ENCODE measurements around the gene KLK7.
"Not testable (repeated sequence)": the region's sequence is repeated elsewhere in the genome, so short reads cannot be mapped to it uniquely, and the experiment has no call there.

Gene KLK7

DNA sequence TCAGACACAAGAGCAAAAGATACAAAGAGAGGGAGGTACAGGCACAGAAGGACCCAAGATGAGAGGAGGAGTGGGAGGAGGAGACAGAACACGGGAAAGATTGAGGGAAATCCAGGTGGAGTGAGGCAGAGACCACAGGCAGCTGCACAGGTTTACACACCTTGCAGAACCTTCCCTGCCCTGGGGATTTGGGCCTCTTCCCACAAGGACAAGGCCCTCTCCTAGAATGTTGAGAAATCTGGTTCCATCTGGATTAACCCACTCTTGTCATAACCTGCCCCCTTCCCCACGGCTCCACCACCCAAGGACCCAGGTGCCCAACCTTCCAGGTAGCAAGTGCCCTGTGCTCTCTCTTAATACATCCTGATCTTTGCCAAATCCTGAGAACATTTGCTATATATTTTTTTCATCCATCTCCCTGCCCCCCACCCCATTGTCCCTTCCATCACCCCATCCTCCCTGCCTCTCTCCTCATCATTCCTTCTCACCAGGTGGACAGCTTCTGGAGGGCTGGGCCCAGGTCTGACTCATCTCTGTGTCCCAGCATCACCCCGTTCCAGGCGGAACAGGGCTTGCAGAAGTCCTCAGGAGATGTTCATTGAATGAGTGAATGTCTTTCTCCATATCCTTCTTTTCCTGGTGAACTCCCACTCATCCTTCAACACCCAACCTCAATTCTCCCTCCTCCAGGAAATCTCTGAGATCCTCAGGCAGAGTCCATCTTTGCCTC is 26.5 kb upstream of the KLK7 start:
- no peak for DNase-seq

DNA sequence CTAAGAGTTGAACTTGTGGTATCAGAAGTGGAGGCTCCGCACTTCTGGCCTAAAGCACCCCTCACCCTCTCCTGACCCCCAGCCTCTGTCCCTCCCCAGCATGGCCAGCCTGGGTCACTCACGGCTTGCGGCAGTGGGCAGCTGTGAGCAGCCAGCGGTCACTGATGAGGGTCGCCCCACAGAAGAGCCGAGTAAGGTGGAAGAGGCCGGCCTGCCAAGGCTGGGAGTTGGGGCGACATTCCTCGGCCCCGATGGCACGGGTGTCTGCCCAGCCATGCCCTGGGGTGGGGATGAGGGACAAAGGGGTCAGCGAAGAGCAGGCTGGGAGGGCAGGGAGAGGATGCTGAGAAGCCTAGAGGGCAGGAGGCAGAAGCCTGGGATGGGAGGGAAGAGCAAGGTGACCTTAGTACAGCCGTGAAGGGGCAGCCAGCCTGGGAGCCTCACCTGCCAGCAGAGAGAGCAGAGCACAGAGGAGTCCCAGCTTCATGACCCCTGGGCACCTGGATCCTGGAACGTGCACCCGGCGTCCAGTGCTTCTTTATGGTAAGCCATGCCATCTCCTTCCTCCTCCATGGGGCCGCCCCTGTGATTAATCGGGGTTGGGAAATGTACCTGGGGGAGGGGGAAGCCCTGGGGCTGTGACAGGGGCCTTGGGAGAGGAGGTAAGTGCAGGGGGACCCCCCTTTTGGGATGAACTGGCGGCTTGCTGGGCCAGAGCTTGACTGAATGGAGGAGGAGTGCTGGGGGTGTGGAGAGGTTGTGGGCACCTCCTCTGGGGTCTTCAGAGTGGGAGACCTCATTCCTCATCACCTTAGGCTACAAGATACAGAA is 25.6 kb upstream of the KLK7 start:
- DNase-seq: no peak

DNA sequence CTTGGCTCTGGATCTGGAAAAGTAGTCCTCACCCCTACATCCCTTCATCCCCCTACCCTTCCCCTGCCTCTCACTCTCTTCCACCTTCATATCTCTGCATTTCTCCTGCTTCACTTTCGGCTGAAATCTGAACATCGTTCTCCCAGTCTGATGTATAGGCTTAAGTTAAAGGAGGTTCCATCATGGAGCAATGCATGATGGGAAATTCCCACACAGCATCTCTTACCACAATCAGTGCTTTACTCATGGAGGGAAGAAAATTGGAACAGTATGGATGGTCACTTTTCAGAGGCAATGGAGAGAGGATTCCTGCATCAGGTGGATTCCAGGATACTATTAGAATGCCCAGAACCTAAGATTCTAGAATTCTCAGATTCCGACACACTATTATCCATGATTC is 23.8 kb upstream of the KLK7 start:
- no peak for DNase-seq

DNA sequence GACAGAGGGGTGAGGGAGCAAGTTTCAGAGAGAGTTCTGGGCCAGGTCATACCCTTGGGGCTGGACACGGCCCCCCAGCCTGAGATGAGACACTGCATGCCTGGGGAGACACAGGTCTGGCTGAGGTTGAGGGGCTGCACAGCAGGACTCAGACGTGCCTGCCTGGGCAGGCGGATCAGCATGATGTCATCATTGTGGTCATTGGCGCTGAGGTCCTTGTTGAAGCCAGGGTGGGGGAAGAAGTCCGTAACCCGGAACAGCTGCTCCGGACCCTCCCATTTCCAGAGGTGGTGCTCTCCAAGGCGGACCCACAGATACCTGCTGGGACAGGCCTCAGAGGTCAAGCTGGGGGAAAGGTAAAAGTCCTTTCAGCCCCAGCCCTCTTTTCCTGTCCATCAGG is 22.7 kb upstream of the KLK7 start:
- no peak for DNase-seq

- no peak for DNase-seq
These were observed 21.5 kb upstream of the KLK7 start for GRCh38 chr19:51005248-51005647.

- DNase-seq: no peak
These were observed 19.6 kb upstream of the KLK7 start for GRCh38 chr19:51003316-51003715.

GRCh38 chr19:51002542-51003311 is 19.0 kb upstream of the KLK7 start:
- no peak for DNase-seq

GRCh38 chr19:51002089-51002532 is 18.4 kb upstream of the KLK7 start:
- no peak for DNase-seq

DNA sequence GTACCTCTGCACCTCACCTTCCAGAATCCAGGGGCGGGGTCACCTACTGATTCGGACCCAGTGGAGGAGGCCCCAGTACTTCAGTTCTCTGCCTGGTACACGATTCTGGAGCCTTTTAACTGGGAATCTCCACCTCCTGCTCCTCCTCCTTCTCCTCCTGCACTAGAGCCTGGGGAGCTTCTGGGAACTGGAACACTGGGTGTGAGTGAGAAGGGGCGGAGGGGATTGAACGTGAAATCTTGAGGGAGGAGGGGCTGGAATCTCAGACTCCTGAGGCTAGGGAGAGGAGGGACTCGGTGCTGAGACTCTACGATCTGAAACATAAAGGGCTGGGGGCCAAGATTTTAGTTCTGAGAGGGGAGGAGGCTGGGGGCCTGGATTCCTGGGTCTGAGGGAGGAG is 17.8 kb upstream of the KLK7 start, which contains the start of gene KLK8:
Gene KLK8, minus strand, starts transcription at position 90 of the 400 bp plus-strand sequence. CDS start 437 bp downstream, outside the sequence.
- DNase-seq: no peak

- no peak for DNase-seq
These were observed 17.3 kb upstream of the KLK7 start for GRCh38 chr19:51000981-51001380.

DNA sequence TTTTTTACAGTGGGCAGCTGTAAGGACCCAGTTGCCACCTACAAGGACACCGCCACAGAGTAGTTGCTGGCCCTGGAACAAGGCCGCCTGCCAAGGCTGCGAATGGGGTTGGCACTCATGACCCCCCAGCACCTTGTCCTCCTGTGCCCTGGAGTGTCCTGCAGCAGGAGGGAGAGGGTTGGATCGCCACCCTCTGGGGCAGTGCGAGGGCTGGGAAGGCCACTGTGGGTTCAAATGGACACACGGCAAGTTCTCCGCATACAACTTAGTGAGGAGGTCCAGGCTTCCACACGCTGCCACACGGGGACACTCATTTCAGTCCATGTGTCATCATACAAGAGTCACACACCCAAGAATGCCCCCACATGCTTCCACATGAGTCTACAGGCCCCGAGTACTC is 16.7 kb upstream of the KLK7 start:
- no peak for DNase-seq

GRCh38 chr19:50998686-50999085 is 15.0 kb upstream of the KLK7 start:
- no peak for DNase-seq

DNA sequence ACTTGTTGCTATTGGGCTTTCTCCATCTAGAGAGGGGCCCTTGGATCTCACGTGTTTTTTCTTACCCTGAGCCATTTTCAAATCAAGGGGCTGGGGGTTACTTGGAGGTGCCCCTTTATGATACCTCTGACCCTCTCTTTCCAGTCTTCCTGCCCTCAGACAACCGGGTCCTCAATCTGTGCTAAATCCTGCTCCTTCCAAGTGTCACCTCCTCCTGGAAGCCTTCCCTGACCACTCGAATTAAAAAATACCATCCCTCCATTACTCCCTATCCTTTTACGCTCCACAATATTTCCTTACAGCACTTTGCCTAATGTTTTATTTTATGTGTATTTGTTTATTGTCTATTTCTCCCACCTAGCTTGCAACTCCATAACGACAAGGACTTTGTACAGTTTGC is 14.3 kb upstream of the KLK7 start:
- DNase-seq: no peak

GRCh38 chr19:50994129-50994528 is 10.4 kb upstream of the KLK7 start:
- no peak for DNase-seq

DNA sequence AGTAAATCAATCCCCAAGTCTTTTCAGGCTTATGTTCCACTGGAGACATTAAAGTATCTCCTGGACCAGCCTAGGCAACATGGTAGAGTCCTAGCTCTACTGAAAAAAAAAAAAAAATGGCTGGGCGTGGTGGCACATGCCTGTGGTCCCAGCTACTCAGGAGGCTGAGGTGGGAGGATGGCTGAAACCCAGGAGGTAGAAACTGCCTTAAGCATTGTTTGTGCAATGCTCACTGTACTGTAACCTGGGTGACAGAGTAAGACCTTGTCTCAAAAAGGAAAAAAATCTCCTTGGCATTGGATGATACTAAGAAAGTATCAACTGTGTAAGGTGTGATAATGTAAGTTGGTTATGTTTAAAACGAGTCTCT is 8.9 kb upstream of the KLK7 start:
- DNase-seq: no peak

DNA sequence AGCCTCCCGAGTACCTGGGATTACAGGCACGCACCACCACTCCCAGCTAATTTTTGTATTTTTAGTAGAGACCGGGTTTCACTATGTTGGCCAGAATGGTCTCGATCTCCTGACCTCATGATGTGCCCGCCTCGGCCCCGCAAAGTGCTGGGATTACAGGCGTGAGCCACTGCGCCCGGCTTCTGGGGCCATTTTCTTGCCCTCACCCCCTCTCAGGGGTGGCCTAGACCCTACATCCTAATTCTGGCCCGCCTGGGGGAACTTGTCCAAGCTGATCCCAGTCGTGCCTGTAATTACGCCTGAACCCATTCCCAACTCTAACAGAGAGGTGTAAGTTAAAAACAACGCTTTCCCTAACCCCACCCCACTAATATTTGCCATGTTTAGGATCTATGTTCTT is 699 bp upstream of the KLK7 start:
- DNase-seq: not testable (repeated sequence)

GRCh38 chr19:50982186-50982585 is 1.5 kb downstream of the KLK7 start:
- no peak for DNase-seq

DNA sequence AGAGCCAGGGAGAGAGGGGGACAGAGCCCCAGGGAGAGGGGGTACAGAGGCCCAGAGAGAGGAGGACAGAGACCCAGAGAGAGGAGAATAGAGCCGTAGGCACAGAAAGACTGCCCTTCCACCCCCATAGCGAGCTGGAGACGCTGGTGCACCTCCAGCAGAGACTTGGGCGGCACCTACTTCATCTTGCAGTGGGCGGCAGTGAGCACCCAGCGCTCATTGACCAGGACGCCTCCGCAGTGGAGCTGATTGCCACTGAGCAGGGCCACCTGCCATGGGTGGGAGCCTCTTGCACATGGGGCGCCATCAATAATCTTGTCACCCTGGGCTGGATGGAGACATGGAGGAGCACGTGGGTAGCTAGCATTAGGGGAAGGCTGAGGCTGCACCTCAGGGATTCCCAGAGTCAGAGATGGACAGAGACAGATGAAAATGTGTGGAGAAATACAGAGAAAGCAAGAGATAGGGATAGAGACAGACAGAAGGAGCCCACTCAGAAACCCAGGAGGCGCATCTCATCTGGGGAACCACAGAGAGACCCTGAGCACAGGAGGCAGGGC is 2.0 kb downstream of the KLK7 start:
- DNase-seq: no peak

DNA sequence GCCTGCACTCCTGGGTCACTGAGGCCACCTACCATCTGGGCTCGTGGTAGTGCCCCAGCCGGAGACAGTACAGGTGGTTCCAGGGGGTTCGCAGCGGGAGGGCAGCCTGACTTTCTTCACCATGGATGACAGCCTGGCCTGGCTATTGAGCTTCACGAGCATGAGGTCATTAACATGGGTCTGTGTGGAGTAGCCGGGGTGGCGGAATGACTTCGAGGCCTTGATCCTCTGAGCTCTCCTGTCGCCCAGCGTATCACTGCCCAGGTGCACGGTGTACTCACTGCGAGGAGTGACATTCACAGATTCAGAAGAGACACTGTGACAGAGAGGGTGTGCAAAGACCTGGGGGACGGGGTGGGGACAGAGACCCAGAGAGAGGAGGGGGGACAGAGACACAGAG is 3.5 kb downstream of the KLK7 start:
- no peak for DNase-seq

DNA sequence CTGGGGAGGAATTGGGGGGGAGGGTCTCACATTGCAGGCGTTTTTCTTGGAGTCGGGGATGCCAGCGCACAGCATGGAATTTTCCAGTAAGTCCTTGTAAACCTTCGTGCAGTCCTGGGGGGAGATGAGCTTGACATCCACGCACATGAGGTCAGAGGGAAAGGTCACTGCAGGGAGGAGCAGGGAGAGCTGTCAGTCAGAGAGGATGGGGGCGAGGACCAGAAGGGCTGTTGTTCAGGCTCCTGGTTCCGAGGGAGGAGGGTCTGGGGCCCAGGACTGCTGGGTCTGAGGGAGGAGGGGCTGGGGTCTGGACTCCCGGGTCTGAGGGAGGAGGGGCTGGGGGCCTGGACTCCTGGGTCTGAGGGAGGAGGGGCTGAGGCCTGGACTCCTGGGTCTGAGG is 4.0 kb downstream of the KLK7 start:
- DNase-seq: no peak

DNA sequence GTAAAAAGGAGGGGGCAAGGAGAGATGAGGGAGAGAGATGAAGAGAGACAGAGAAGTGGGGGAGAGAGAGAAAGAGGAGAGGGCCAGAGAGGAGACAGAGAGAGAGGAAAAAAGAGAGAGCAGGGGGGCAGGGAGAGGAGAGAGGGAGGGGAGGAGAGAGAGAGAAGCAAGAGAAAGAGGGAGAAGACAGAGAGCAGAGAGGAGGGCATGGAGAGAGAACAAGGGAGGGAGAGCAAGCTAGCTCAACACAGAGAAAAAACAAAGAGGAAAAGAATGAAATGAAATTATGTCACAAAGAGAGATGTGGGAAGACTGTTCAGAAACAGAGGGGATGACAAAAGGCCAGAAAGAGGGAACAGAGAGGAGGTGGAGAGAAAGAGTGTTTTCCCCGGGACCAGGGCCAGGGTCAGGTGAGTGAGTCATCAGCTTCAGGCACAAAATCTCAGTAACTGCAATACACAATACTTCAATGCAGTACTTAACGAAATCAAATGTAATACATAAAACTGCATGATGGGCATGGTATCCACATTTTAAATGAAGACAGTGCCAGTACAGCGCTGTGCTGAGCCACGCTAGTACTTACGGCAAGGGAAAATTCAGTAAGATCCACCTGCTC is 4.8 kb downstream of the KLK7 start:
- DNase-seq: no peak

GRCh38 chr19:50977626-50978025 is 6.1 kb downstream of the KLK7 start:
- no peak for DNase-seq

DNA sequence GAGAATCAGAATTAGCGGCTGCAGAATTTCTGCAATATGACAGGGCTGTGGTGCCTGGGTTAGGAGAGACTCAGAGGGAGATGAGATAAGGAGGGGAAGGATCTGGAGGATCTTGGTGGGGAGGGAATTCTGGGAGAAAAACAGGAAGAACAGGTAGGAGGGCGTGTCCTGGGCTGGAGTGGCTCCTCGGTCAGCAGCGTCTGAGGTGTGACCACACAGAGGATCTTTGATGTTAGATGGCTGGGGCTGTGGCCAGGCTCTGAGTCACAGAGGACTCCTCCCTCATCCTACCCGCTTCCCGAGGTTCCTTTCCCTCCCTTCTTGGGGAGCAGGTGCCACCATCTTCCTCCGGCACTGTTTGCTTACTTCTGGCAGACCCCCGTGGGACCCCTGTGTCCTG is 8.0 kb downstream of the KLK7 start:
- no peak for DNase-seq

Data from activated naive CD4-positive, alpha-beta T cell (primary cell).